Heart right ventricle (tissue), 16 donors: Measurements from ENCODE around the gene UBN1. TPM values are rescaled to one million over a fixed set of nuclear protein-coding genes. Genes with fewer than 3 reads are reported as not detected.

ENCODE experiments used
- ATAC-seq, 8 donors: fragments of 200-7000 bp; cut with Tn5 transposase; one replicate each; pipeline ENCODE4 v1.9.1; 2020; ENCODE audit warnings: mild to moderate bottlenecking in 8 of 8, moderate library complexity in 8 of 8, moderate number of reproducible peaks in 1 of 8
- DNase-seq, 2 donors: peaks; one replicate each; pipeline ENCODE4 v3.0.0-alpha.2; 2020
- H3K27ac ChIP-seq, 10 donors: fragments of 200-600 bp; sonication (generic) in 2 of 10; one replicate each; pipeline versions ENCODE4 v1.5.0 to v1.8.0; 2020 to 2022; ENCODE audit warnings: mild to moderate bottlenecking in 3 of 10
- H3K27me3 ChIP-seq, 7 donors: fragments of 200-600 bp; one replicate each; pipeline ENCODE4 v1.8.0; 2021 to 2022; ENCODE audit warnings: mild to moderate bottlenecking in 2 of 7
- H3K36me3 ChIP-seq, 9 donors: fragments of 200-600 bp; sonication (generic) in 1 of 9; one replicate each; pipeline versions ENCODE4 v1.5.0 to v1.8.0; 2020 to 2022; ENCODE audit warnings: mild to moderate bottlenecking in 2 of 9
- H3K4me1 ChIP-seq, 9 donors: fragments of 200-600 bp; sonication (generic) in 1 of 9; one replicate each; pipeline versions ENCODE4 v1.5.0 to v1.8.0; 2020 to 2022; ENCODE audit warnings: mild to moderate bottlenecking in 4 of 9
- H3K4me3 ChIP-seq, 10 donors: fragments of 200-600 bp; sonication (generic) in 2 of 10; one replicate each; pipeline versions ENCODE4 v1.5.0 to v1.8.0; 2020 to 2022; ENCODE audit warnings: mild to moderate bottlenecking in 7 of 10, moderate library complexity in 2 of 10
- H3K9me3 ChIP-seq, 11 donors: fragments of 200-600 bp in 10 of 11; sonication (generic) in 2 of 11; one replicate each; pipeline versions ENCODE4 v1.5.0 to v1.8.0; 2013 to 2022; ENCODE audit warnings: mild to moderate bottlenecking in 2 of 11, control low read depth in 1 of 11, moderate library complexity in 1 of 11
- CTCF ChIP-seq, 9 donors: fragments of 200-600 bp; sonication (generic) in 2 of 9; IDR thresholded peaks; one replicate each; pipeline versions ENCODE4 v1.5.0 to v1.8.0; 2021 to 2022; ENCODE audit warnings: antibody characterized with exemption in 9 of 9, mild to moderate bottlenecking in 5 of 9, moderate library complexity in 1 of 9
- WGBS, 2 donors: extraction: QIAGEN DNeasy Blood & Tissue Kit; methylation state at CpG; one replicate each; pipeline ENCODE4 v1.1.7; 2013; ENCODE audit warnings: inconsistent platforms in 1 of 2; 5-methylcytosine and 5-hydroxymethylcytosine counted together
- intact Hi-C, 10 donors: fragments of 100-400 bp; cut with DNase I; formaldehyde crosslinking; loops; one replicate each; pipeline versions ENCODE4 v1.11.1 to v1.14.2; 2022
- polyA plus RNA-seq, 2 donors: library from polyadenylated mRNA; stranded (reverse); fragments of 200-250 nt; gene quantifications; one replicate each; pipeline ENCODE4 v1.2.3, GENCODE V29; 2013
- total RNA-seq, 10 donors: library from RNA; stranded (reverse); fragmentation: NEBNext Ultra II Directional in 3 of 10; extraction: Animal tissue kit (Norgen Biotek cat#: 25700) in 3 of 10; gene quantifications; one replicate each; pipeline versions ENCODE4 v1.2.1 to v1.2.4, GENCODE V29; 2021 to 2023
- donor health status: Arrhythmogenic right ventricular cardiomyopathy.
- donor health status: ischemic (EF 13 %, LVEDD 7.1; RV severe dilation, severe dysfunction).
- donor health status: healthy with polysubstance abuse.
- donor health status: DM: no; HTN: yes; CAD: no.
- donor health status: DM: no; HTN: no; CAD: no.
- donor health status: ischemic (EF 25% LVEDD 6.9; RV normal size, moderate dysfunction).
- donor health status: ischemic (EF 25% LVEDD 5.7; RV mildly dilated, moderate dysfunction).
- donor health status: healthy.
- donor health status: DM: yes; HTN: yes; CAD: no.
- donor health status: Ischemic cardiomyopathy.
- donor health status: ischemic (EF 35%, LVEDD 5.7; RV mildly dilated, moderate dysfunction).
- donor health status: nonischemic (EF 11% LVEDD 7.7; RV severe dilation, severe dysfunction).
- donor health status: DM: yes; HTN: yes; CAD: no.
- donor health status: PGD.
- donor health status: ischemic (EF 29% LVEDD 5.4; RV normal size, mild dysfunction).
- donor health status: nonischemic (EF 23%, LVEDD 6.1; RV moderate dilation, normal function).

Gene UBN1
- total and polyA plus RNA-seq, 12 donors, result 11.3 to 56.9 (median 30.2) TPM

DNA sequence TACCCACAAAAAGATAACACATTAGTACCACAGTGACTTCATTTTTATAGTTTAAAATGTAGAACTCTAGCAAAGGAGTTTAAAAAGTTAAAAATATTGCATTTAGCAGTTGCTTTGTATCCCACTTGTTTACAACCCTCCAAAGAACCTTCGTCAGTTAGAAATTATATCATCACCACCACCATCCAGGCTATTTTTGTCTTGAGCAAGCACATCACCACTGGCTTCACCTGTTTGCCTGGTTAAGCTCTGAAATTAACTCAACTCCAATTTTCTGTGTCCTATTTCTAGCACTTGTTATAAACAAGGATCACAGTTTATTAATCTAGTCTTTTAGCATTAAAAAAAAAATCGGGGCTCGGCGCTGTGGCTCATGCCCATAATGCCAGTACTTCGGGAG lies 6.3 kb upstream of the UBN1 start:
- WGBS, 2 donors, result 75 to 80% methylated on average over 5 of the region's 5 CpGs
- TF ChIP-seq CTCF (IDR thresholded peaks at IDR 0.05), result no peak

GRCh38 chr16:4846503-4846900 lies 779 bp upstream of the UBN1 start:
- peak overlapping the region; percentile 85 to 99 (median 96) for H3K27ac ChIP-seq
- peak overlapping the region; percentile 80 to 100 (median 96) for H3K4me3 ChIP-seq
- 0 to 1% methylated on average over 27 of the region's 27 CpGs for WGBS, 2 donors
- H3K4me1 ChIP-seq, result peaks cover 15 to 59% (median 50%) of the 10 kb centered on the region in 9 donors
- TF ChIP-seq CTCF (IDR thresholded peaks at IDR 0.05), result no peak
- ATAC-seq, result peak; percentile 14 to 66 (median 56)
- no peaks in the 10 kb centered on the region for H3K27me3 ChIP-seq
- intact Hi-C loops, result loop anchor here in 5 of 10 donors (2.0 to 5.0 kb wide), 5 partner anchors 39 to 111 kb away; partner anchors contain the start of genes SEC14L5 (in 4 of the 5), ROGDI (in 3 of the 5) and PPL (in 1 of the 5)
- H3K9me3 ChIP-seq, result no peaks in the 10 kb centered on the region
- peaks cover 0 to 53% (median 32%) of the 10 kb centered on the region in 9 donors for H3K36me3 ChIP-seq
- DNase-seq, result peak; percentile 44 to 63

More for the DNA sequence above, 6.3 kb upstream of the UBN1 start:
- H3K9me3 ChIP-seq, result no peaks in the 10 kb centered on the region
- H3K27ac ChIP-seq, result peak overlapping the region in 2 of 10 donors; percentile 3 to 37
- no peak overlapping the region for H3K4me3 ChIP-seq
- DNase-seq (no peak), ATAC-seq (no peak)
- H3K4me1 ChIP-seq, result peaks cover 3 to 36% (median 24%) of the 10 kb centered on the region in 9 donors
- intact Hi-C loops, result no loop called here
- H3K27me3 ChIP-seq, result no peaks in the 10 kb centered on the region
- H3K36me3 ChIP-seq, result peaks cover 0 to 99% (median 77%) of the 10 kb centered on the region in 9 donors

DNA sequence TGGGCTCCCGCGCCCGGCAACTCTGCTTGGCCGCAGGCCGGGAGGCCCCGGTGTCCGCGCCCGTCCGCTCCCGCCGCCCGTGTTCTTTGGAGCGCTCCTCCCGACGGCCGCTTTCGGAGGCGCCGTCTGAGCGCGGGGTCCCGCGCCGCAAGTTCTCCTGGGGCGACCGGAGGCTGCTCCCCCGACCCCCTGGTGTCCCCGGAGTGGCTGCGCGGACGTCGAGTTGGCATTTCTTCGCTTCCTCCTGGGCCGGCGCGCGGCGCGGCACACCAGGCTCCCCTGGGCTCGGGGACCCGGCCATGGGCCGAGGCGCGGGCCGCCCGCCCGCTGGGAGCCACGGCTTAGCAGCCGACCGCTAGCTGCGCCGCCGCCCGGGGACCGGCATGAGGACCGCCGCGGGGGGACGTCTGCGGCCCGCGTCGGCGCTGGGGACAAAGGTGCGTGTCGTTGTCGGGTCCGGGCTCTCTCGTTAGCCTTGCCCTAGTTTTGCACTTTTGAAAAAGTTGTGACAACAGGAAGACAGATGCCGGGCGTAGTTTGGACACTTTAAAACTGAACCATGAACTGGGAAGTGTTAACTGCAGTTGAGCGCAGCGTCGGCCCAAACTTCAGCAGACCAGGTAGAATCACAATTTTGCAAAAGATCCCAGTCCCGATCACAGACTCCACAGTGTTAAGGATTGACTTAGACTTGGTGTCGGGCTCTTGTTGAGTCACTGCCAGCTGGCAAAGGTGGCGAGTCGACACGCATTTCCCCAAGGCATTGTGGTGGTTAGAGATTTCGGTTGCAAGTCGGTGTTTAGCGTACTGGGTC lies 700 bp downstream of the UBN1 start:
- 0% methylated on average over 83 of the region's 83 CpGs for WGBS, 2 donors

More for the DNA sequence above, 700 bp downstream of the UBN1 start:
- H3K27me3 ChIP-seq, result no peaks in the 10 kb centered on the region
- ATAC-seq, result peak in 6 of 8 donors; percentile 10 to 37 (median 21)
- DNase-seq, result peak; percentile 57 to 61
- peaks cover 0 to 42% (median 20%) of the 10 kb centered on the region in 9 donors for H3K36me3 ChIP-seq
- H3K4me1 ChIP-seq, result peaks cover 19 to 74% (median 65%) of the 10 kb centered on the region in 9 donors
- peak overlapping the region; percentile 49 to 99 (median 96) for H3K27ac ChIP-seq
- H3K9me3 ChIP-seq, result no peaks in the 10 kb centered on the region
- intact Hi-C loops, result loop anchor here in 5 of 10 donors (2.0 to 5.0 kb wide), 5 partner anchors 41 to 109 kb away; partner anchors contain the start of genes SEC14L5 (in 4 of the 5), ROGDI (in 3 of the 5) and PPL (in 1 of the 5)
- peak overlapping the region; percentile 80 to 100 (median 96) for H3K4me3 ChIP-seq
- peak in 2 of 9 donors; percentile 8 to 9 for TF ChIP-seq CTCF (IDR thresholded peaks at IDR 0.05)
